GM08714 (cell line): ENCODE results near the gene IGFALS.

Experiments used
- H3K4me3 ChIP-seq: fragments of 200-500 bp; sonication (Bioruptor generic); 2 replicates; pipeline ENCODE4 v1.5.1; 2014; ENCODE audit warnings: mild to moderate bottlenecking, low read length, inconsistent platforms
- ZNF274 ChIP-seq: IDR thresholded peaks from 2 replicates; pipeline ENCODE4 v1.6.1; 2012; ENCODE audit warnings: mild to moderate bottlenecking, low read depth, low read length

The IGFALS gene

DNA sequence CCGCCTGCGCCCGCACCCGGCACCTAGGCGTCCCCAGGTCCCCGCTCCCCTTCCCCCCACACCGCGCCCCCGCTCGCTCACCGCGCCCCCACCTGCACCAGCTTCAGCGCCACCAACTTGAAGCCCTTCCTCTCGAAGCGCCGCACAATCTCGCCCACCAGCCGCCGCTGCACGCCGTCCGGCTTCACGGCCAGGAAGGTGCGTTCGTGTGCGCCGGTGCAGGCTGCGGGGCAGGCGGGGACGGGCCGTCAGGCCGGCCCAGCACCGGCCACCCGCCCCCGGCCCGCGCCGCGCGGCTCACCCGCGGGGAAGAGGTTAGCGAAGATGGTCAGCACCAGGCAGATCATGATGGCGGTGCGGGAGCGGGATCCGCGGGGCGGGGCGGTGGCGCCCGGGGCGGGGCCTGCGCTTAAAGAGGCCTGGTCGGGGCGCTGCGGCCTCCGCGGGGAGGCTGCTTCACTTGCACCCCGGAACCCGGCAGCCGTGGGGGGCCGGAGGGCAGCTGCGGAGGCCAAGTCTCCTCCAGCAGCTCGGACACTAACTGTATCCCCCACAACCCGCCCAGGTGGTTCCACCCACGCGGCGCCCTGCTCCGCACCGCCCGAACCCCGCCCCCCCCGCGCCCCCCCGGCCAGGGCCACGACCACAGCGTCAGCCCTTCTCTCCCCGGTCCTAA lies 22.2 kb downstream of the IGFALS start, which contains the start of gene NME3:
Gene NME3 (minus strand): TSS at position 356 of the 676 bp plus-strand sequence. CDS start 9 bp downstream, at position 347.
- H3K4me3 ChIP-seq: peak within 1 kb of the TSS; percentile 81

DNA sequence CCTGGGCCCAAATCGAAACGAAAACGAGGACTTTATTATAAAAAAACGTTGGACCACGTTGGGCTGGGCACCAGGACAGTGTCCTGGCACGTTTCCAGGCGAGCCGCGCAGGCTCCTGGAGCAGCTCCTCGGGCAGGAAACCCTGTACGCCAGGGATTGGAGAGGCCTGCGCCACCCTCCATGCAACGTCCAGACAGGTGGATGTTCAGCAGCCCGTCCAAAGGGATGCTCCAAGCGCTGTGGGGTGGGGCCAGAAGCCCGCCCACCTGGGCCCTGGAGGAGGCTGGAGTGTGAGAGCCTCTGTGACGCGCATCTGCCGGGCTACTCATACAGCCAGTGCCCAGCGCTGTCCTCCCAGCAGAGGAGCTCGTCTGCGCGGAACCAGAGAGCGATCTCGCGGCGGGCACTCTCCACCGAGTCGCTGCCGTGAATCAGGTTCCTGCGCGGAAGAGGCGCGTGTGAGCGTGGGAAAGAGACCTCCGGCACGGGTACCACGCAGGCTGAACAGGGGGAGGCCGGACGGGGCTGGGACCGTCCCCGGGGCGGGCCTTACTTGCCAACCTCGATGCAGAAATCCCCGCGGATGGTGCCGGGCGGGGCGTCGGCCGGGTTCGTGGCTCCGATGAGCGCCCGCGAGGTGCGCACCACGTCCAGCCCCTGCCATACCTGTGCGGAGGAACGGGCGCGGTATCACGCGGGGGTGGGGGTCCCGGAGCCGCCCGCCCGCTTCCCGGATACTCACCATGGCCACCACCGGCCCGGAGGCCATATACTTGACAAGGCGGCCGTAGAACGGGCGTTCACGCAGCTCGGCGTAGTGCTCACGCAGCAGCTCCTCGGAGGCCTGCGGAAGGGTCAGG lies 22.9 kb downstream of the IGFALS start:
- no peak for TF ChIP-seq ZNF274
- peak overlapping the region; percentile 81 for H3K4me3 ChIP-seq

More for the DNA sequence above, 22.2 kb downstream of the IGFALS start, which contains the start of gene NME3:
- TF ChIP-seq ZNF274: no peak

- TF ChIP-seq ZNF274: no peak
- no peak overlapping the region; the same call in 1 of the 2 replicates for H3K4me3 ChIP-seq
Observed at GRCh38 chr16:1769402-1770300, 23.9 kb downstream of the IGFALS start.

- H3K4me3 ChIP-seq: no peak overlapping the region
- no peak for TF ChIP-seq ZNF274
Observed at GRCh38 chr16:1768767-1769401, 24.6 kb downstream of the IGFALS start.

DNA sequence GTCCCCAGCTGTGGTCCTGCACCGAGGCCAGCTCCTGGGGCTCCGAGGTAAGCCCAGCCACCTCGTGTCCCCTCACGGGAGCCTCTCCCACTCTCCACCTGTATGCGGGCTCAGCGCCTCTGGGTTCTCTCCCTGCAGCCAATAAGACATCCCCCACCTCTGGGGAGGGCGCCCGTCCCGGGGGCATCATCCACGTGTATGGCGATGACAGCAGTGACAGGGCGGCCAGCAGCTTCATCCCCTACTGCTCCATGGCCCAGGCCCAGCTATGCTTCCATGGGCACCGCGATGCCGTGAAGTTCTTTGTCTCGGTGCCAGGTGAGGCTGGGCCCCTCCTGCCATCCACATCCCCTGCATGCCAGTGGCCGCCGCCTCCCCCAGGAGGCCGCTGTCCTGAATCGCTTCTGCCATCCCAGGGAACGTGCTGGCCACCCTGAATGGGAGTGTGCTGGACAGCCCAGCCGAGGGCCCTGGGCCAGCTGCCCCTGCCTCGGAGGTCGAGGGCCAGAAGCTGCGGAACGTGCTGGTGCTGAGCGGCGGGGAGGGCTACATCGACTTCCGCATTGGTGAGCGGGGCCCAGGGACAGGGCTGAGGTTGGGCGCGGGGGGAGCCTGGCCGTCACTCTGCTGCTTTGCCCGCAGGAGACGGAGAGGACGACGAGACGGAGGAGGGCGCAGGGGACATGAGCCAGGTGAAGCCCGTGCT lies 25.3 kb downstream of the IGFALS start:
- H3K4me3 ChIP-seq: no peak overlapping the region
- TF ChIP-seq ZNF274: no peak

- no peak overlapping the region for H3K4me3 ChIP-seq
- no peak for TF ChIP-seq ZNF274
Observed at GRCh38 chr16:1767116-1767994, 26.1 kb downstream of the IGFALS start.

- TF ChIP-seq ZNF274: no peak
- H3K4me3 ChIP-seq: no peak overlapping the region
Observed at GRCh38 chr16:1766701-1767100, 26.8 kb downstream of the IGFALS start.

DNA sequence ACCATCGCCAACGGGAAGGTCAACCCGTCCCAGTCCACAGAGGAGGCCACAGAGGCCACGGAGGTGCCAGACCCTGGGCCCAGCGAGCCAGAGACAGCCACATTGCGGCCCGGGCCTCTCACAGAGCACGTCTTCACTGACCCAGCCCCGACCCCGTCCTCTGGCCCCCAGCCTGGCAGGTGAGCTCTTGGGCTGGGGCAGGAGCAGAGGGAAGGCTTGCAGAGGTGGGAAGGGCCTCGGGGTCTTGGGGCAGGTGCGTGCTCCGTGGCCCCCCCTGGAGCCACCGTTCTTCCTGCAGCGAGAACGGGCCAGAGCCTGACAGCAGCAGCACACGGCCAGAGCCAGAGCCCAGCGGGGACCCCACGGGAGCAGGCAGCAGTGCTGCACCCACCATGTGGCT lies 27.3 kb downstream of the IGFALS start:
- no peak overlapping the region for H3K4me3 ChIP-seq
- no peak for TF ChIP-seq ZNF274

- no peak for TF ChIP-seq ZNF274
- H3K4me3 ChIP-seq: no peak overlapping the region
Observed at GRCh38 chr16:1765826-1766225, 27.7 kb downstream of the IGFALS start.

DNA sequence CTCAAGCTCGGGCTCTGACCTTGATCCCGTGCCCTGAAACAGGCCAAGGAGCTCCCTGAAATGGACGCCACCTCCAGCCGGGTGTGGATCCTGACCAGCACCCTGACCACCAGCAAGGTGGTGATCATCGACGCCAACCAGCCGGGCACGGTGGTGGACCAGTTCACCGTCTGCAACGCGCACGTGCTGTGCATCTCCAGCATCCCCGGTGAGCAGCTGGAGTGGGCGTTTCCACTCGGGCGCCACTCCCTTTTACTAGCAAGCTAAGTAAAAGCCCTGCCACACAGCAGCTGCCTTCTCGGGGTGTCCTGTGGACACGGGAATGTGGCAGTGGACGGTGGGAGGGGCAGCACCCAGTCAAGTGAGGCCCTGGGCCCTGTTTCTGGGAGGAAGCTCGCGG lies 28.5 kb downstream of the IGFALS start:
- no peak for TF ChIP-seq ZNF274
- no peak overlapping the region for H3K4me3 ChIP-seq

DNA sequence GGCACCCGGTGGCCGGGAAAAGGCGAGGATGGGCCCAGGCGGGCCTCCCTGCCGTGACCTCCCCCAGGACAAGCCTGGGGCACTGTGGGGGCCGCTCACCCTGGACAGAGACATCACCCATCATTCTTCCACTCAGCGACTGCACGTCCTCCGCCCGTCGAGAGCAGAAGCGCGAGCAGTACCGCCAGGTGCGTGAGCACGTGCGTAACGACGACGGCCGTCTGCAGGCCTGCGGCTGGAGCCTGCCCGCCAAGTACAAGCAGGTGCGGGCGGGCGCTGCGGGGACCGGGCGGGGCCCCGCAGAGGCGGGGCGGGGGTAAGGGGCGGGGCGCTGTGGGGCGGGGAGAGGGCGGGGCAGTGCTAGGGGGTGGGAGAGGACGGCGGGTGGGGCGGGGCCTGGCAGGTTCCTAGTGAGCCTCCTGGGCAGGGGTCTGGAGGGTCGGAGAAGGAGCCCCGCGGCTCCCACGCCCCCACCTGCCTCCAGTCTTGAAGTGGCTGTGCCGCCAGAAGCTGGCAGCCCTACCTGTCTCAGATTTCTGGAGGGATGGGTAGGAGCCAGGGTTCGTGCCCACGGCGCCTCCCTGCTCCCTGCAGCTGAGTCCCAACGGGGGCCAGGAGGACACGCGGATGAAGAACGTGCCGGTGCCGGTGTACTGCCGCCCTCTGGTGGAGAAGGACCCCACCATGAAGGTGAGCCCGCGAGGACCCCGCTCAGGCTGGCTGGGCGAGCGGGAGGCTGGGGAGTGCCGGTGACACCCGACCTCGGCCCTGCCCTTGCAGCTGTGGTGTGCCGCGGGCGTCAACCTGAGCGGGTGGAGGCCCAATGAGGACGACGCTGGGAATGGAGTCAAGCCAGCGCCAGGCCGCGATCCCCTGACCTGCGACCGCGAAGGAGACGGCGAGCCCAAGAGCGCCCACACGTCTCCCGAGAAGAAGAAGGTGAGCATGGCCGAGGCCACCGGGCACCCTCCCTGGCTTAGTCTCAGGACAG lies 29.7 kb downstream of the IGFALS start:
- no peak overlapping the region for H3K4me3 ChIP-seq
- no peak for TF ChIP-seq ZNF274
